CD4-positive, alpha-beta memory T cell (primary cell): Measurements from ENCODE around the gene COA8. TPM values are rescaled to one million over a fixed set of nuclear protein-coding genes. Genes with fewer than 3 reads are reported as not detected.

Experiments used
- CTCF ChIA-PET: fragments of 350-600 bp; sonication (Branson Sonifier 250); formaldehyde crosslinking; loops from one replicate; lab custom pipeline; 2021; ENCODE audit warnings: inconsistent platforms; ENCODE audit not compliant: partially characterized antibody; lab: Charles Lee
- POLR2A ChIA-PET: fragments of 350-600 bp; sonication (Branson Sonifier 250); formaldehyde crosslinking; loops from one replicate; lab custom pipeline; 2021; ENCODE audit not compliant: partially characterized antibody; lab: Charles Lee
- DNase-seq, 5 donors: peaks; one replicate each; pipeline versions ENCODE4 v3.0.0 to v3.0.0-alpha.2; 2020 to 2022; ENCODE audit warnings: mixed read lengths in 1 of 5
- H3K27ac ChIP-seq: one replicate; pipeline ENCODE4 v1.7.0; 2013; ENCODE audit warnings: low read depth, low read length
- H3K27me3 ChIP-seq: 2 replicates; pipeline ENCODE4 v1.7.0; 2013; ENCODE audit warnings: mild to moderate bottlenecking, low read length, moderate library complexity; ENCODE audit not compliant: insufficient read depth
- H3K36me3 ChIP-seq: 2 replicates; pipeline ENCODE4 v1.7.0; 2013; ENCODE audit warnings: mild to moderate bottlenecking, low read length, moderate library complexity; ENCODE audit not compliant: insufficient read depth
- H3K4me1 ChIP-seq: 2 replicates; pipeline ENCODE4 v1.7.0; 2013; ENCODE audit warnings: mild to moderate bottlenecking, low read length, moderate library complexity; ENCODE audit not compliant: insufficient read depth
- H3K4me3 ChIP-seq, 2 donors: one replicate each; pipeline ENCODE4 v1.7.0; 2013; ENCODE audit warnings: low read length in 2 of 2, mild to moderate bottlenecking in 1 of 2
- H3K9me3 ChIP-seq, 2 donors: one replicate each; pipeline ENCODE4 v1.7.0; 2013; ENCODE audit warnings: low read length in 2 of 2, control low read depth in 1 of 2; ENCODE audit not compliant: control insufficient read depth in 1 of 2
- H3K27ac Mint-ChIP-seq, 7 donors: one replicate each; pipeline ENCODE4 v1.8.0; 2020 to 2021; ENCODE audit warnings: mixed read lengths in 7 of 7, mild to moderate bottlenecking in 6 of 7, inconsistent platforms in 3 of 7, moderate library complexity in 3 of 7
- H3K27me3 Mint-ChIP-seq, 2 donors: one replicate each; pipeline ENCODE4 v1.8.0; 2020 to 2021; ENCODE audit warnings: mixed read lengths in 2 of 2
- H3K36me3 Mint-ChIP-seq, 2 donors: one replicate each; pipeline ENCODE4 v1.8.0; 2020 to 2021; ENCODE audit warnings: mixed read lengths in 2 of 2, inconsistent platforms in 1 of 2, mild to moderate bottlenecking in 1 of 2
- H3K4me1 Mint-ChIP-seq, 4 donors: one replicate each; pipeline ENCODE4 v1.8.0; 2020 to 2021; ENCODE audit warnings: mixed read lengths in 4 of 4, mild to moderate bottlenecking in 1 of 4
- H3K4me3 Mint-ChIP-seq, 8 donors: one replicate each; pipeline ENCODE4 v1.8.0; 2020 to 2021; ENCODE audit warnings: mixed read lengths in 8 of 8, mild to moderate bottlenecking in 7 of 8, moderate library complexity in 6 of 8, inconsistent platforms in 3 of 8
- H3K9me3 Mint-ChIP-seq, 8 donors: one replicate each; pipeline ENCODE4 v1.8.0; 2020 to 2021; ENCODE audit warnings: mixed read lengths in 8 of 8, mild to moderate bottlenecking in 5 of 8, inconsistent platforms in 3 of 8, moderate library complexity in 1 of 8
- intact Hi-C: fragments of 100-400 bp; cut with micrococcal nuclease; formaldehyde crosslinking; loops from one replicate; pipeline ENCODE4 v1.15.1; 2023
- polyA plus RNA-seq, 2 donors: library from polyadenylated mRNA; unstranded; fragments of 300-500 nt; fragmentation: Illumina TruSeq; gene quantifications; one replicate each; pipeline ENCODE4 v1.2.3, GENCODE V29; 2021
- total RNA-seq, 2 experiments: library from RNA; stranded (reverse); gene quantifications; one replicate each; pipeline ENCODE4 v1.2.3, GENCODE V29; 2021

The COA8 gene
- total and polyA plus RNA-seq, 4 experiments from 2014 or later, result 26.1 to 63.9 (median 41.1) TPM

DNA sequence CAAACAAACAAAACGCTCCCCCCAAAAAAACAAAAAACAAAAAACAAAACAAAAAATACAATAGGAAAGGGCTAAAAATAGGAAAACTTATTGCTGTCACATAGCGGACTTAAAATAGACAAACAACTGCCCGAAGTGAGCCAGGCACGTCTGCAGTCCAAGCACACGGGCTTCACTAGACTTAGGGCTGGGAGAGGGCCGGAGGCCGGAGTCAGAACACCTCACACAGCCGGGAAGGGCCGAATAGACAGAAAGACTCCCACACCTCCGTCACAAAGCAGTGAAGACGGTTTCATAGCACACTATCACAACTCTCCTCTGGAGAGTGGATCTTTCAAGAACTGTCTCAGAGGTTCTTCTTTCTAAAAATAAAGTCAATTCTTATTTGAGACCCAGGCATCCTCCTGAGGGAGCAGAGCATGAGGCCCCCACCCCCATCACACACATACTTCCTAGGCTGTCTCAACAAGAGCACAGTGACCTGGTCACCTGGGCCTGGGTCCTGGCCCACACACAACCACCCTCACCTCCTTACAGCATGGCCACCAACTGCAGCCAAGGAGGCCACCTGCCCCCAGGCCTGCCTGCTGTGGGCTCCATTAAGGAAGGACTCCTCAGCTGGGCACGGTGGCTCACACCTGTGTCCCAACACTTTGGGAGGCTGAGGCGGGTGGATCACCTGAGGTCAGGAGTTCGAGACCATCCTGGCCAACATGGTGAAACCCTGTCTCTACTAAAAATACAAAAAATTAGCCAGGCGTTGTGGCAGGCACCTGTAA is 7.0 kb upstream of the COA8 start:
- Histone ChIP-seq H3K9me3 (no peaks in the 10 kb centered on the region), H3K27me3 (no peaks in the 10 kb centered on the region), H3K27ac (no peak overlapping the region), H3K36me3 (no peaks in the 10 kb centered on the region), H3K4me1 (peaks cover 38% of the 10 kb centered on the region), H3K4me3 (no peak overlapping the region)
- peak overlapping the region in 1 of 7 donors; percentile 71 for H3K27ac Mint-ChIP-seq
- H3K9me3 Mint-ChIP-seq, result no peaks in the 10 kb centered on the region
- ChIA-PET POLR2A (no interaction called here), CTCF (no interaction called here)
- intact Hi-C loops, result no loop called here
- H3K4me3 Mint-ChIP-seq, result no peak overlapping the region
- H3K36me3 Mint-ChIP-seq, result peaks cover 12 to 43% of the 10 kb centered on the region in 2 donors
- H3K4me1 Mint-ChIP-seq, result peaks cover 25 to 55% (median 39%) of the 10 kb centered on the region in 4 donors
- no peaks in the 10 kb centered on the region for H3K27me3 Mint-ChIP-seq
- no peak for DNase-seq

DNA sequence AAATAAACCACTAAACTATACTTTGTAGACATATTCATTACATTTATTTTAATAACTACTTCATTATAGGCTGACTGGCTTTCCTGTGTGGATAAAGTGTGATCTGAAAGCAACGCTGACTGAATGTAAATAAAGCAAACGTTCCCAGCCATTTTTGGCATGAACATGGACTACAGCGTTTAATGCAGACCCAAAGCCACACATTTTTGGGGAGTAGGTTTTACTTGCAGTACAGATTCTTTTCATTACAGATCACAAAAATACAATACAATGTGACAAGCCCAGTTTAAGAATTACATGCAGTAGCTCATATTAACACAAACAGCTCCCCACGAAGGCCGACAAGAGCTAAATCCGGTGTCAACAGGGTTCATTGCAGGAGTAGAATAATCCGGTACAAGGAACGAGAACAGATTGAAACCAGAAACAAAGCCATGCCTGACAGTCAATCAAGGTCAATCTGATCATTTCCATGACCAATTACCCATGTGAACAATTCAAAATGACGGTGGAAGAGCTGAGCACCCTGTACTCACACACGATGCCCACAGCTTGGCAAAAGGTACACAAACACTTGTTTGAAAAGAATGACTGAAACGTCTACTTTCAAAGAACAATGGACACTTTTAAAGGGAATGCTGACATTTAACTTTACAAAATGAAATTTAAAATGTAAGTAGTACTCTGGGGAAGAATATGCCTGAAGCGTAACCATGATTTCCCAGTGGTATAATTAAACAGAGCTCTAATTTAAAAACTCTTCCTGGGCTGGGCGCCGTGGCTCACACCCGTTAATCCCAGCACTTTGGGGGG is 5.6 kb upstream of the COA8 start:
- Mint-ChIP-seq H3K4me3 (no peak overlapping the region), H3K4me1 (peaks cover 33 to 65% (median 51%) of the 10 kb centered on the region in 4 donors), H3K27me3 (no peaks in the 10 kb centered on the region), H3K27ac (peak overlapping the region in 1 of 7 donors; percentile 82), H3K9me3 (no peaks in the 10 kb centered on the region), H3K36me3 (peaks cover 12 to 55% of the 10 kb centered on the region in 2 donors)
- Histone ChIP-seq H3K9me3 (no peaks in the 10 kb centered on the region), H3K27ac (no peak overlapping the region), H3K4me3 (no peak overlapping the region), H3K4me1 (peaks cover 49% of the 10 kb centered on the region), H3K36me3 (no peaks in the 10 kb centered on the region), H3K27me3 (no peaks in the 10 kb centered on the region)
- ChIA-PET CTCF (interaction anchor here (0.8 to 1.0 kb wide), 3 partner anchors 9 to 38 kb away, joined by 3 read pairs; no protein-coding TSS in a partner anchor), POLR2A (interaction anchor here (0.9 kb wide), 1 partner anchor 28 kb away, joined by 3 read pairs; the partner anchor contains the start of gene TRMT61A)
- intact Hi-C loops, result no loop called here
- DNase-seq, result no peak

DNA sequence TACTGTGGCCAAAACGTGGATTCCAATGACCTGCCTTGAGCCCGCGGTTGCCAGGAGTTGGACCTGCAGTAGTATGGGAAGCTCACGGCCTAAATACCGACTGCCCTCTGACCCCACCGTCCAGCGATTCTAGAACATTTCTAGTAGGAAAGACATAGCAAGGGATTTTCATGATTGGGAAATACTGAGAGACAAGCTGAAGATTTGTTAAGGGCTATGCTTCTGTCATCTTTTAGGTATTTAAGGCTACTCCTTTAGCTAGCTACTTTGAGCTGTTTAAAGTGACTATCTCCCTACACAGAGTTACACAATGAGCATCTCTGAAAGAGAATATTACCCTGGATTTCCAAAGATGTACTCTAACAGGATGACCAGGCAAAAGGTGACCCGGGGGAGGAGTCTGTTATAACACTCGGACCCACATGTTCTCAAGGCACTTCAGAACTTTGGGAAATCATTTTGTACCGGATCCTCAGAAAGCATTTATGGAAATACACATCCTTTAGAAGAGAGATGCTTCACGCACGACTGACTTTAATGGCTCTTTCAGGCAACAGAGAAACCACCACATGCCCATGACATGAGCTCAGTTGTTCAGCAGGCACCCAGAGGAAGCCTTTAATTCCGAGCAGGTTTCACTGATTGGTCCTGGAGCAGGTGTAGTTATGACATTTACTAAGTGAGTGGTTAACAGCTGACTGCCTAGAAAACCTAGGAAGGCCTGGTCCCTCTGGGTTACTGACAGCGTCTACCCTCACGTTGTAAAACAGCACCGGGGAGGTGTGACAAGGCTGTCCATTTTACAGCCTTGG is 4.5 kb upstream of the COA8 start:
- no peaks in the 10 kb centered on the region for H3K9me3 ChIP-seq
- ChIA-PET CTCF (interaction anchor here (0.9 to 2.0 kb wide), 4 partner anchors 8 to 39 kb away, joined by 3 to 6 read pairs (median 4); no protein-coding TSS in a partner anchor), POLR2A (interaction anchor here (1.3 kb wide), 1 partner anchor 29 kb away, joined by 5 read pairs; the partner anchor contains the start of gene TRMT61A)
- no peak for DNase-seq
- peaks cover 51% of the 10 kb centered on the region for H3K4me1 ChIP-seq
- intact Hi-C loops, result no loop called here
- Mint-ChIP-seq H3K4me1 (peaks cover 32 to 66% (median 53%) of the 10 kb centered on the region in 4 donors), H3K9me3 (no peaks in the 10 kb centered on the region), H3K27me3 (no peaks in the 10 kb centered on the region), H3K4me3 (peak overlapping the region in 4 of 8 donors; percentile 5 to 30 (median 14)), H3K36me3 (peaks cover 12 to 59% of the 10 kb centered on the region in 2 donors), H3K27ac (peak overlapping the region in 5 of 7 donors; percentile 8 to 82 (median 52))
- H3K36me3 ChIP-seq, result no peaks in the 10 kb centered on the region
- no peak overlapping the region for H3K4me3 ChIP-seq
- no peak overlapping the region for H3K27ac ChIP-seq
- no peaks in the 10 kb centered on the region for H3K27me3 ChIP-seq

DNA sequence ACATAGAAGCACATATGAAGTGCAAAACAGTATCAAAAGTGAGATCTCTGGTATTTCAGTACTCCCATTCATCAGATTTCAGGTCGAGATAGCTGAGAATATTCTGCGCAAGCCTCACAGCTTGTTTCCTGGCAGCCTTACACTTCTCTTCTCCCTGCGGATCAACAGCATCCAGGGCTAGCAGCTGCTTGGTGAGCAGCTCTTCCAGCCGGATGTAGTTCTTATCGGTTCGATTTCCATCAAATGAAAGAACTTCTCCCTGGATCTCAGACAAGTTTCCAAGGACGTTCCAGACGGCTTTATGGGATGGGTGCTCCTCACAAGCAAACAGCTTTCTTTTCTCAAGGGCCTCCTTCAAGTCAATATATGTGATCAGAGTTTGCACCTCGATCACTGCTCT is 3.0 kb upstream of the COA8 start:
- no peak for DNase-seq
- no peak overlapping the region for H3K27ac ChIP-seq
- H3K36me3 ChIP-seq, result no peaks in the 10 kb centered on the region
- no peaks in the 10 kb centered on the region for H3K27me3 Mint-ChIP-seq
- ChIA-PET CTCF (interaction anchor here (0.7 to 2.0 kb wide), 2 partner anchors 11 to 41 kb away, joined by 3 to 6 read pairs; no protein-coding TSS in a partner anchor), POLR2A (interaction anchor here (5.5 kb wide), 1 partner anchor 30 kb away, joined by 31 read pairs; the partner anchor contains the start of gene TRMT61A)
- intact Hi-C loops, result loop anchor here (5.0 kb wide), 1 partner anchor 363 kb away; a partner anchor contains a TSS
- no peaks in the 10 kb centered on the region for H3K27me3 ChIP-seq
- no peak overlapping the region for H3K4me3 ChIP-seq
- no peaks in the 10 kb centered on the region for H3K9me3 Mint-ChIP-seq
- H3K4me1 ChIP-seq, result peaks cover 63% of the 10 kb centered on the region
- H3K4me1 Mint-ChIP-seq, result peaks cover 36 to 76% (median 61%) of the 10 kb centered on the region in 4 donors
- peak overlapping the region in 3 of 7 donors; percentile 42 to 57 (median 49) for H3K27ac Mint-ChIP-seq
- H3K36me3 Mint-ChIP-seq, result peaks cover 12 to 59% of the 10 kb centered on the region in 2 donors
- H3K4me3 Mint-ChIP-seq, result peak overlapping the region in 3 of 8 donors; percentile 44 to 66 (median 49)
- no peaks in the 10 kb centered on the region for H3K9me3 ChIP-seq

DNA sequence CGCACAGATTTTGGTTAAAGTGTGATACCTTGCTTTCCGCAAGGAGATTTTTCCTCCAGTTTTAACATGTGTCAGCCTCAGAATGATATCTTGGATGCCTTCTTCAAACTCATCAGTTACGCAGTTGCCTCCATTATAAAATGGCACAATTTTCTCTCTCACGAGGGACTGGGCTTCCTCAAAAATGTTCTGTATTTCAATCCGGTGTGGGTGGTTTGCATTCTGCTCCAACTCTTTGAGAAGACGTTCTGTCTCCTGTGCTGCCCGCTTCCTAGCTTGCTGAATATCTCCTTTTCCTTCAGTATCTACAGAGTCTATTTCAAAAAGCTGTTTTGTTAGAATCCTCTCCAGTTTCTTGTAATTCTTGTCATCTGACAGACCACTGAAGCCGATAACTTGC is 2.1 kb upstream of the COA8 start:
- H3K27ac ChIP-seq, result no peak overlapping the region
- H3K27me3 Mint-ChIP-seq, result no peaks in the 10 kb centered on the region
- POLR2A ChIA-PET, result interaction anchor here (0.9 to 5.5 kb wide), 4 partner anchors 31 to 970 kb away, joined by 3 to 31 read pairs (median 8); partner anchors contain the start of genes CKB and TRMT61A
- H3K4me1 Mint-ChIP-seq, result peaks cover 35 to 80% (median 61%) of the 10 kb centered on the region in 4 donors
- no peak for DNase-seq
- H3K4me1 ChIP-seq, result peaks cover 63% of the 10 kb centered on the region
- H3K4me3 ChIP-seq, result no peak overlapping the region
- peaks cover 12 to 52% of the 10 kb centered on the region in 2 donors for H3K36me3 Mint-ChIP-seq
- intact Hi-C loops, result loop anchor here (5.0 kb wide), 1 partner anchor 362 kb away; a partner anchor contains a TSS
- H3K9me3 ChIP-seq, result no peaks in the 10 kb centered on the region
- CTCF ChIA-PET, result no interaction called here
- H3K4me3 Mint-ChIP-seq, result peak overlapping the region; percentile 32 to 94 (median 93)
- no peaks in the 10 kb centered on the region for H3K36me3 ChIP-seq
- peak overlapping the region in 6 of 7 donors; percentile 36 to 98 (median 96) for H3K27ac Mint-ChIP-seq
- no peaks in the 10 kb centered on the region for H3K9me3 Mint-ChIP-seq
- H3K27me3 ChIP-seq, result no peaks in the 10 kb centered on the region
